ENCODE data around the gene MAP3K21.

GRCh38 chr1:233379869-233380438, 52.4 kb downstream of the MAP3K21 start:
- TF ChIP-seq CTCF (IDR thresholded peaks at IDR 0.05; ENCODE audit: low read length): no peak
- no peak for TF ChIP-seq EZH2 (optimal IDR thresholded peaks at IDR 0.05; ENCODE audit: low read depth, low read length)
- no peak for TF ChIP-seq EZH2phosphoT487 (IDR thresholded peaks at IDR 0.05; ENCODE audit: low read length)
